ENCODE data around the gene TMEM266.

TMEM266 gene

GRCh38 chr15:76204916-76205460, 145.2 kb downstream of the TMEM266 start:
- DNase-seq (ENCODE audit: low read depth) = no peak
- TF ChIP-seq, protein P1, sequence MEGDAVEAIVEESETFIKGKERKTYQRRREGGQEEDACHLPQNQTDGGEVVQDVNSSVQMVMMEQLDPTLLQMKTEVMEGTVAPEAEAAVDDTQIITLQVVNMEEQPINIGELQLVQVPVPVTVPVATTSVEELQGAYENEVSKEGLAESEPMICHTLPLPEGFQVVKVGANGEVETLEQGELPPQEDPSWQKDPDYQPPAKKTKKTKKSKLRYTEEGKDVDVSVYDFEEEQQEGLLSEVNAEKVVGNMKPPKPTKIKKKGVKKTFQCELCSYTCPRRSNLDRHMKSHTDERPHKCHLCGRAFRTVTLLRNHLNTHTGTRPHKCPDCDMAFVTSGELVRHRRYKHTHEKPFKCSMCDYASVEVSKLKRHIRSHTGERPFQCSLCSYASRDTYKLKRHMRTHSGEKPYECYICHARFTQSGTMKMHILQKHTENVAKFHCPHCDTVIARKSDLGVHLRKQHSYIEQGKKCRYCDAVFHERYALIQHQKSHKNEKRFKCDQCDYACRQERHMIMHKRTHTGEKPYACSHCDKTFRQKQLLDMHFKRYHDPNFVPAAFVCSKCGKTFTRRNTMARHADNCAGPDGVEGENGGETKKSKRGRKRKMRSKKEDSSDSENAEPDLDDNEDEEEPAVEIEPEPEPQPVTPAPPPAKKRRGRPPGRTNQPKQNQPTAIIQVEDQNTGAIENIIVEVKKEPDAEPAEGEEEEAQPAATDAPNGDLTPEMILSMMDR (IDR thresholded peaks at IDR 0.05; ENCODE audit: low read depth, low read length) = no peak
- TF ChIP-seq, protein P2, sequence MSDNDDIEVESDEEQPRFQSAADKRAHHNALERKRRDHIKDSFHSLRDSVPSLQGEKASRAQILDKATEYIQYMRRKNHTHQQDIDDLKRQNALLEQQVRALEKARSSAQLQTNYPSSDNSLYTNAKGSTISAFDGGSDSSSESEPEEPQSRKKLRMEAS (IDR thresholded peaks at IDR 0.05; ENCODE audit: low read depth, low read length) = no peak
- TF ChIP-seq MYC (IDR thresholded peaks at IDR 0.05; ENCODE audit: low read depth, low read length) (no peak), POLR2A (IDR thresholded peaks at IDR 0.05; ENCODE audit: extremely low read depth, insufficient read length) (no peak)
- no peak overlapping the region for H3K4me3 ChIP-seq (ENCODE audit: low read depth, low read length)

GRCh38 chr15:76206325-76206976, 146.7 kb downstream of the TMEM266 start:
- no peak for DNase-seq (ENCODE audit: low read depth)

GRCh38 chr15:76208084-76208785, 148.4 kb downstream of the TMEM266 start:
- DNase-seq (ENCODE audit: low read depth) = no peak
- TF ChIP-seq, protein P2 (IDR thresholded peaks at IDR 0.05; ENCODE audit: low read depth, low read length) = no peak
- TF ChIP-seq POLR2A (IDR thresholded peaks at IDR 0.05; ENCODE audit: extremely low read depth, insufficient read length) = no peak
- TF ChIP-seq MYC (IDR thresholded peaks at IDR 0.05; ENCODE audit: low read depth, low read length) = no peak
- TF ChIP-seq, protein P1 (IDR thresholded peaks at IDR 0.05; ENCODE audit: low read depth, low read length) = no peak
- no peak overlapping the region for H3K4me3 ChIP-seq (ENCODE audit: low read depth, low read length)

More at GRCh38 chr15:76206325-76206976, 146.7 kb downstream of the TMEM266 start:
- TF ChIP-seq, protein P1 (IDR thresholded peaks at IDR 0.05; ENCODE audit: low read depth, low read length) = no peak
- no peak for TF ChIP-seq MYC (IDR thresholded peaks at IDR 0.05; ENCODE audit: low read depth, low read length)
- TF ChIP-seq, protein P2 (IDR thresholded peaks at IDR 0.05; ENCODE audit: low read depth, low read length) = no peak
- TF ChIP-seq POLR2A (IDR thresholded peaks at IDR 0.05; ENCODE audit: extremely low read depth, insufficient read length) = no peak
- H3K4me3 ChIP-seq (ENCODE audit: low read depth, low read length) = no peak overlapping the region

DNA sequence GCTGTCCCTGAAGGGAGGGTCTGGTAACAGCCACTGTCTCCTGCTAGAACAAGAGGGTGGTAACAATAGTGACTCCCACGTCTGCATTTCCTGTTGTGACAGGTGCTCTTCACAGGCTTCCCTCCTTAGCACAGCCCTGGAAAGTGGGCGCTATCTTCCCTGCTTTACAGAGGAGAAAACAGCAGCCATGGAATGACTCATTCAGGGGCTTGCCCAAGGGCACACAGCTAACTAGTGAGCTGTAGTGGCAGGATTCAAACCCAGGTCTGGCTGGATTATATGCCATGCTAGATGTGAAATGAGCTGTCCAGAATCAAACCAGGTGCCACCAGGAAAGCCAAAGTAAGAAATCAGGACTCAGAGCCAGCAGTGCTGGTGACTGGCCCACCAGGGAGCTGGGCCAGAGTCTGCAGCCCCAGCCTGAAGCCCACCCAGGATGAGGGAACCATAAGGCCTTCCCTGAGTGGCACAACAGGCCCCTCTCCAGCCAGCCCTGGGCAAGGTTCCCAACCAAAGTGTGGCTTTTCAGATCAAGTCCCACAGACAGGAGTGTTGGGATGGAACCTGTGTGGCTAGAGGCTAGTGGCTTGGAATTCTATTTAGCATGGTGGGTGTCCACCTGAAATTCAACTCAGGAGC, 149.1 kb downstream of the TMEM266 start:
- DNase-seq (ENCODE audit: low read depth) = peak; percentile 71
- TF ChIP-seq, protein P1 (IDR thresholded peaks at IDR 0.05; ENCODE audit: low read depth, low read length) = no peak
- TF ChIP-seq, protein P2 (IDR thresholded peaks at IDR 0.05; ENCODE audit: low read depth, low read length) = no peak
- TF ChIP-seq POLR2A (IDR thresholded peaks at IDR 0.05; ENCODE audit: extremely low read depth, insufficient read length) (no peak), MYC (IDR thresholded peaks at IDR 0.05; ENCODE audit: low read depth, low read length) (no peak)
- no peak overlapping the region for H3K4me3 ChIP-seq (ENCODE audit: low read depth, low read length)

GRCh38 chr15:76209523-76209922, 149.7 kb downstream of the TMEM266 start:
- H3K4me3 ChIP-seq (ENCODE audit: low read depth, low read length) = no peak overlapping the region
- no peak for DNase-seq (ENCODE audit: low read depth)
- TF ChIP-seq, protein P2 (IDR thresholded peaks at IDR 0.05; ENCODE audit: low read depth, low read length) = no peak
- TF ChIP-seq POLR2A (IDR thresholded peaks at IDR 0.05; ENCODE audit: extremely low read depth, insufficient read length) (no peak), MYC (IDR thresholded peaks at IDR 0.05; ENCODE audit: low read depth, low read length) (no peak)
- TF ChIP-seq, protein P1 (IDR thresholded peaks at IDR 0.05; ENCODE audit: low read depth, low read length) = no peak
